GM18868 (cell line): Measurements from ENCODE around the gene KMT5C.

Experiments used
- ATAC-seq: cut with Tn5 transposase; IDR thresholded peaks from one replicate; pipeline ENCODE4 v1.9.1; 2021; ENCODE audit warnings: mild to moderate bottlenecking, moderate library complexity; ENCODE audit not compliant: unreplicated experiment

KMT5C gene

DNA sequence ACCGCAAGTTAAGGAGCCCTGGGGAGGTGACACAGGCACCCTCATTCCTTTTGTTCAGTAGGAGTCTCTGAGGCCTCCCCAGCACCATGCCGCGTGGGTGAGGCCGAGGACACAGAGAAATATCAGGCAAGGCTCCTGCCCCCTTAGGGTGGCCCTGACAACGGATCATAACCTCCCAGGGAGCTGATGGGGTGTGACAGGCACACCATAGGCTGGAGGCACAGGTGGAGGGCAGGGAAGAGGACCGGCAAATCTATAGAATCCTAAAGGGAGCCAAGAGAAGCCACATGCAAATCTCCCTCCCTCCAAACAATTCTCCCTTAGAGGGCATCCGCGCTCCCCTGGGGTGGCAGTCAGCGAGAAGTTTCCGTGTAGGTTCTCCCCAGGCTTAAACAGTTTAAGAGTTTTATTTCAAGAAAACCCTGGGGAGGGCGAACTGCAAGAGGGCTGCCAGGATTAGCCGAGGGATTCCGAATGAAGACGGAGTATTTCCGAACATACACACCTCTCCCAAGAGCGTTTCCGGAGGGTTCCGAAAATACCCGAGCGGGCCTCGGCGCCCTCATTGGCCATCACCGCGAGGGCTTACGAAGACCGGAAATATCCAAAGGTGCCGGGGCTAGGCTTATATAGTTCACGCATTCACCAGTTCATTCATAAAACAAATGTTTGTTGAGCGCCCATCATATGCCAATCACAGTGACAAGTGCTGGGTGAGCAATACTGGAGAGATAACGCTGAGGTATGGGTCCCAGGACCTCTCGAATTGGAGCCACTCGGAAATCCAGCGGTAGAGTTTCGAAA, 45.4 kb downstream of the KMT5C start:
- ATAC-seq, result peak; percentile 56

DNA sequence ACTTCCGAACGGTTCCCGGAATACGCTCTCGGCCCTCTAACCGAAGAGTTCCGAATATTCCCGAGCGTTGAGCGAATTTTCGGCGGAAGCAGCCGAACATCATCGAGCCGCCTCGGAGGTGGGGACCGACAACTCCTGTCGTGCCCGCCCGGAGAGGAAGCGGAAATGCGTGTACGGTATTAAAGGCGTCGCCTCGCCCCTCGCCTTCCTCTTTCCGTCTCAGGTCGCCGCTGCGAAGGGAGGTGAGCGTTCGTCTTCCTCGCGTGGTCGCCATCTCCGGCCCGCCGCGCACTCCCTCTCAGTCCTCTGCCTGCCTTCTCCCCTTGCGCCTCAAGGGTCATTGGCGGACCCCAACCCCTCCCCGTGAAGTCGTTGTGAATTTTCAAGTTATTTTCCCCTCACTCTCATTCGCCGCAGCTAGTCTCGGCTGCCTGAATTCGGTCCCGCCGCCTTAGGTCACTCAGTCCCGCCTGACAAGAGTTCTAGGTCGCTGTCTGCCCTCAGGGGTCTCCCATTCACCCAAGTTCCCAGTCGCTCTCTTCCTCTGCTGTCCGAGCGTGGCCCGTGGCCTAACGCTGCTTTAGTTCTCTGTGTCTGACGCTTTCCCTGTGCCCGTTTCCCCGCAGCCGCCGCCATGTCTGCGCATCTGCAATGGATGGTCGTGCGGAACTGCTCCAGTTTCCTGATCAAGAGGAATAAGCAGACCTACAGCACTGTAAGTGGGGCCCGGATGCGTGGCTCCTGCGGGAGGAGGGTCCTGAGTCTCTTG, 46.2 kb downstream of the KMT5C start, which contains the start of gene RPL28:
TSS of gene RPL28 (plus strand) at position 209 of the 769 bp plus-strand sequence. CDS start at position 635, 426 bp downstream.
- peak; percentile 69 for ATAC-seq

DNA sequence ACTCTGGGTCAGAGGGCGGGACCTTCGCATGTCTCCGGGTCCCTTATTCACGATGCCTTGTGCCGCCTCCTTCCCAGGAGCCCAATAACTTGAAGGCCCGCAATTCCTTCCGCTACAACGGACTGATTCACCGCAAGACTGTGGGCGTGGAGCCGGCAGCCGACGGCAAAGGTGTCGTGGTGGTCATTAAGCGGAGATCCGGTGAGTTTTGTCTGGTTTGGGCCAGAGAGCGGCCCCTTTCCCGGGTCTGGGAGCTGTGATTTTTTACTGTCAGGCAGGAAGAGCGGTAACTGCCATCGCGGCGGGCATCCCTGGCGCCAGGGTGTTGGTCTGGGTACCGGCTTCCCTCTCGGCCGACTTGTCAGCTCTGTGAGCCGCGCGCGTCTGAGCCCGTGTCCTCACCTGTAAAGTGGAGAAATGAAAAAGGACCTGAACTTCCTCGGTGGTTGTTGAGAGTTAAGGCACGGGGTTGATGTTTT, 46.9 kb downstream of the KMT5C start:
- ATAC-seq, result no peak

DNA sequence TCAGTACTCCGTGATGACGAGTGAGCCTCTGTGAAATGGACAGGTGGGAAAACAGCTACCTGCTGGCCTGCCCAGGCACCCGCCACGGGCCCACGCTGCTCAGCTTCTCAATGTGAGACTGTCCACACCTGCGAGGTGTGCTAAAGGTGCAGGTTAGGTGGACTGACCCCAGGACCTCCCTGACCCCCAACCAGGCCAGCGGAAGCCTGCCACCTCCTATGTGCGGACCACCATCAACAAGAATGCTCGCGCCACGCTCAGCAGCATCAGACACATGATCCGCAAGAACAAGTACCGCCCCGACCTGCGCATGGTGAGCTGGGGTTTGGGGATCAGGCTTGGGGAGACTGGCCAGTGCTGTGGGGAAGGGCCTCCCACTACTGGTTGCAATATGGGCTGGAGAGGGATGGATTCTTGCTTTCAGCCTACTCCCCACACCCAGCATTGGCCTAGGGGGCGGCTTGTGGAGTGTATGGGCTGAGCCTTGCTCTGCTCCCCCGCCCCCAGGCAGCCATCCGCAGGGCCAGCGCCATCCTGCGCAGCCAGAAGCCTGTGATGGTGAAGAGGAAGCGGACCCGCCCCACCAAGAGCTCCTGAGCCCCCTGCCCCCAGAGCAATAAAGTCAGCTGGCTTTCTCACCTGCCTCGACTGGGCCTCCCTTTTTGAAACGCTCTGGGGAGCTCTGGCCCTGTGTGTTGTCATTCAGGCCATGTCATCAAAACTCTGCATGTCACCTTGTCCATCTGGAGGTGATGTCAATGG, 48.2 kb downstream of the KMT5C start:
- ATAC-seq, result no peak

DNA sequence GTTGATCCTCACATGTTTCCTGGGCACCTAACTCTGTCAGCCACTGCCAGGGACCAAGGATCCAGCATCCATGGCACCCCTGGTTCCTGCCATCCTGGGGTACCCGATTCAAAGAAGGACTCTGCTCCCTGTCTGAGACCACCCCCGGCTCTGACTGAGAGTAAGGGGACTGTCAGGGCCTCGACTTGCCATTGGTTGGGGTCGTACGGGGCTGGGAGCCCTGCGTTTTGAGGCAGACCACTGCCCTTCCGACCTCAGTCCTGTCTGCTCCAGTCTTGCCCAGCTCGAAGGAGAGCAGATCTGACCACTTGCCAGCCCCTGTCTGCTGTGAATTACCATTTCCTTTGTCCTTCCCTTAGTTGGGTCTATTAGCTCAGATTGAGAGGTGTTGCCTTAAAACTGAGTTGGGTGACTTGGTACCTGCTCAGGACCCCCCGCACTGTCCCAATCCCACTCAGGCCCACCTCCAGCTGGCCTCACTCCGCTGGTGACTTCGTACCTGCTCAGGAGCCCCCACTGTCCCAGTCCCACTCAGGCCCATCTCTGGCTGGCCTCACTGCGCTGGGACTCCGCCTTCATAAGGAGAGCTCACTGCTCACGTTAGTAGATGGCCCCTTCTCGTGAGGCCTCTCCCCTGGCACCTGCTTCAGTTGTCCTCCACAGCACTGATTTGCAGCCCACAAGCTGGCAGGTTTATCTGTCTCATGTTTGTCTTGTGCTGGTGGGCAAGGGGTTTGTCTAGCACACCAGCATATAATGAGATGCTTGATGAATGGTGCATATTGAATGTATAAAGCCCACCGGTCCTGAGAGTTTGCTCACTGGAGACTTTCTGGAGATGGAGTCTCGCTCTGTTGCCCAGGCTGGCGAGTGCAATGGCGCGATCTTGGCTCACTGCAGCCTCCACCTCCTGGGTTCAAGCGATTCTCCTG, 50.0 kb downstream of the KMT5C start:
- ATAC-seq, result no peak

DNA sequence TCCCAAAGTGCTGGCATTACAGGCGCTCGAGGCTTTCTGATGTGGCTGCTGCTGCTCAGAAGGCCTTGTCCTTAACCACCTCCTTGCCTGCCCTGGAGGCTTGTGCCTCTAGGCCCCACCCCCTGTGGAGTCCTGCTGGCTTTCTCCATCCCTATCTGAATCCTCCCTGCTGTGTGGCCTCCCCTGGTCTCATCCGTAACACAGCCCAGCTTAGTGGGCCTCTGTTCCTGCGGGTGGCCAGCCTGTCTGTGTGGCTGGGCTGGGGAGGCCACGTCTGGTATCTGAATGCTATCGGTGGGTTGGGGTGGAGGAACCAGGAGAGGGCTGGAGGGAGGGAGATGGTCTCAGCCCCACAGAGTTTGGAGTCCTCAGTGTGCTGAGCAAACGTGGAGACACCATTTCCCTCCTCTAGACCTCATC, 50.8 kb downstream of the KMT5C start:
- no peak for ATAC-seq

DNA sequence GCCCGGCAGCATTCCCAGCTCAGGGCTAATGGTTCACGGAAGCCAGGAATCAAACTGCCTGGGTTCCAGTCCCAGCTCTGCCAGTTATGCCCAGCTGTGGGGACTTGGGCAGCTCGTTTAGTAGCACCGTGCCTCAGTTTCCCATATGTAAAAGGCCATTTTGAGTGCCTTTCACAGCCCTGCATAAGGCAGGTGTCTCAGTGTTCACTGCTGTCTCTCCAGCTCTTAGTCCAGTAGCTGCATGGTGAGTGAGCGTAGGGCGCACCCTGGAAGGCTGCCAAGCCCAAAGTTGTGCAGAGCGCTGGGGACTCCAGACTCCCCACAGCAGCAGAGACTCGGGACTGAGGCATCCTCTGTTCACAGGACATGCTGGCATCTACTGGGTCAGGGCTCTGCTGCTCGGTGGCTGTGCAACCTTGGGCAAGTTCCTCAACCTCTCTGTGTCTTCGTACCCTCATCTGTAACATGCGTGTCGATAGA, 51.6 kb downstream of the KMT5C start:
- no peak for ATAC-seq

DNA sequence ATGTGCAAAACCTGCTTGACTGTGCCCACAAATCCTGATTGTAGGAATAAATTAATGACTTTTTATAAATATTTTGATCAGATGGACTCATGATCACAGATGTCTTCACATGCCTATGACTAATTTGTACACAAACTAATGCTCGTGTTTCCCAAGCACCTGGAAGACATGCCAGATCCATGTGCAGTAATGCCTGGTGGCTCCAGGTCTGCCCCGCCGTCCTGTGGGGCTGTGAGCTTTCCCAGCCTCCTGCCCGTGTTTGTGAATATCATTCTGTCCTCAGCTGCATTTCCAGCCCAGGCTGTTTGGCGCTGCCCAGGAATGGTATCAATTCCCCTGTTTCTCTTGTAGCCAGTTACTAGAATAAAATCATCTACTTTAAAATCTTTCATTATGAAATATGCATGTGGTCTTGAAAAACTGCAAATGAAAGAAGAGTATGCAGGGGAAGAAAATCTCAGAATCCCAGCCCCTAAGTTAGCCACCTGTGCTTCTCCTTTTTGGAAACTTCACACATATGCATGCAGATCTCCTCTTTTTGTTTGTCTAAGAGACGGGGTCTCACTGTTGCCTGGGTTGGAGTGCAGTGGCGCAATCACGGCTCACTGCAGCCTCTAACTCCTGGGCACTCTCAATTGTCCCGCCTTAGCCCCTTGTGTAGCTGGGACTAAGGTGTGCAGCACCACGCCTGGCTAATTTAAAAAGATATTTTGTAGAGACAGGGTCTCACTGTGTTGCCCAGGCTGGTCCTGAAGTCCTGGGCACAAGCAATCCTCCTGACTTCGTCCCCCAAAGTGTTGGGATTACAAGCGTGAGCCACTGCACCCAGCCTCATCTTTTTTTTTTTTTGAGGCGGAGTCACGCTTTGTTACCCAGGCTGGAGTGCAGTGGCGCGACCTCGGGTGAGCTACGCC, 52.3 kb downstream of the KMT5C start:
- no peak for ATAC-seq

DNA sequence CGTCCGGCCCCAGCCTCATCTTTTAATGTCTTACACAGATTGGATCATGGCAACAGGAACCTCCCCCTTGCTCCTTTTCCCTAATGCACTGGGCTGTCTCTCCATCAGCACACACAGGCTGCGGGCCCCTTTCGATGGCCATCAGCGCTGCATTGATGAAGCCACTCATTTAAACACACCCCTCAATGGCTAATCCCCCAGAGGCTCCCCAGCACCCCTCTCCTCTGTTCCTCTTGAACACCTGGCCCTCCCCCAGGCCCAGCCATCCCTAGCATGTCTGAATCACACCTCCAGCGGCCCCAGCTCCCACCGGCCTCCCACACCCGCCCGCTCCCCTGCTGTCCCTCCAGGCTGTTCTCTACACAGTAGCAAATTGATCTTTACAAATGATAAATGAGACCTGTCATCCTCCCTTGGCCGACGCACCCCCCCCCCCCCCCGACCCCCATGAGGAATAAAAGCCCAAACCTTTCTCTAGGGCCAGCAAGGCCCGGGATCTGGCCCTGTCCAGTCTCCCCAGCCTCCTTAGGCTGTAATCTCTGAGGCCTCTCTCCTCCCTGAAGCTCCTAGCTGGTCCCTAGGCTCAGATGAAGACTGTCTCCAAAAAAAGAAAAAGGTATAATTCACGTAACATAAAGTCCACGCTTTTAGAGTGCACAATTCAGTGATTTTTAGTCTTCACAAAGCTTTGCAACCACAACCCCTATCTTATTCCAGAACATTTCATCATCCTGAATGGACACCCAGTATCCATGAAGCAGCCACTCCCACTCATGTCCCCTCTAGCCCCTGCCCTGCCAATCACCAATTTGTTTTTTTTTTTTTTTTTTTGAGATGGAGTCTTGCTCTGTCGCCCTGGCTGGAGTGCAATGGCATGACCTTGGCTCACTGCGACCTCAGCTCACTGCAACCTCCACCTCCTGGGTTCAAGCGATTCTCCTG, 53.4 kb downstream of the KMT5C start:
- ATAC-seq, result no peak
